SK-N-MC (cell line): ENCODE data around the gene LHX5.

Source experiments
- DNase-seq: peaks from one replicate; pipeline ENCODE4 v3.0.0-alpha.2; 2011; ENCODE audit warnings: low read depth, low spot score
- H3K27ac ChIP-seq: fragments of 200-600 bp; sonication (generic); 2 replicates; pipeline ENCODE4 v1.5.1; 2016; ENCODE audit warnings: mixed run types
- H3K36me3 ChIP-seq: fragments of 200-600 bp; sonication (generic); 2 replicates; pipeline ENCODE4 v1.6.1; 2017; ENCODE audit warnings: antibody characterized with exemption, low read length, mixed read lengths; ENCODE audit not compliant: insufficient read depth
- H3K4me3 ChIP-seq: fragments of 200-600 bp; sonication (generic); 2 replicates; pipeline ENCODE4 v1.5.1; 2016
- H3K9ac ChIP-seq: fragments of 200-600 bp; sonication (generic); 2 replicates; pipeline ENCODE4 v1.8.0; 2017; ENCODE audit warnings: mixed run types, mixed read lengths; ENCODE audit not compliant: insufficient read length
- H3K9me3 ChIP-seq: fragments of 200-600 bp; sonication (generic); 2 replicates; pipeline ENCODE4 v1.6.1; 2017; ENCODE audit warnings: low read depth, mild to moderate bottlenecking, antibody characterized with exemption, low read length, moderate library complexity, mixed read lengths
- EZH2 ChIP-seq: fragments of 200-600 bp; sonication (generic); IDR thresholded peaks from one replicate; pipeline ENCODE4 v1.6.1; 2017; ENCODE audit warnings: antibody characterized with exemption
- FOXP2 ChIP-seq: optimal IDR thresholded peaks from 2 replicates; pipeline ENCODE3; 2011; ENCODE audit warnings: mild to moderate bottlenecking, moderate library complexity; ENCODE audit not compliant: insufficient read depth; ENCODE audit errors: extremely low read length, control extremely low read depth
- POLR2AphosphoS5 ChIP-seq: IDR thresholded peaks from 2 replicates; pipeline ENCODE4 v1.6.1; 2012; ENCODE audit warnings: mild to moderate bottlenecking, low read depth, low read length, borderline replicate concordance

The LHX5 gene

GRCh38 chr12:113474635-113475436 is 3.2 kb upstream of the LHX5 start:
- no peak overlapping the region for H3K9ac ChIP-seq
- H3K27ac ChIP-seq: no peak overlapping the region
- no peaks in the 10 kb centered on the region for H3K9me3 ChIP-seq
- H3K36me3 ChIP-seq: no peaks in the 10 kb centered on the region
- DNase-seq: no peak
- H3K4me3 ChIP-seq: no peak overlapping the region
- TF ChIP-seq EZH2 (peak; percentile 84), POLR2AphosphoS5 (no peak)

DNA sequence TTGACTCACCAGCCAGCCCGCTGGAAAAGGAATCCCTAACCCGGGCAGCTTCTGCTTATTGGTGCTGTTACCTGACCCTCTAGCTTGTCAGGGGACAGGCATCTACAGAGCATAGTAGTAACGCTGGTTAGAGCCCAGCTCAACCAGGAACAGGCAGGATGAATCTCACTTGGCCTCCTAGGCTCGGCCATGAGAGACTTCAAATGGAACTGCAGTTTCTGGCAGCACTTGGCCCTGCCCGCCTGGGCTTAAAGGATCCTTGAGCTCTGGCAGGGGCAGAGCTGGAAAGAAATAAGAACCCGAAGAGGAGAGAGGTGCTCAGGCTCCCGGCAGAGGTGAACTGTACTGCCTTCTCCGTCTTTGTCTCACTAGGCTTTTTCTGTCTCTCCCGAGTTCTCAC is 2.3 kb upstream of the LHX5 start:
- H3K9me3 ChIP-seq: no peaks in the 10 kb centered on the region
- H3K36me3 ChIP-seq: no peaks in the 10 kb centered on the region
- no peak for TF ChIP-seq EZH2
- TF ChIP-seq POLR2AphosphoS5: no peak
- TF ChIP-seq FOXP2: no peak
- DNase-seq: no peak
- H3K27ac ChIP-seq: no peak overlapping the region
- no peak overlapping the region for H3K4me3 ChIP-seq
- H3K9ac ChIP-seq: no peak overlapping the region

DNA sequence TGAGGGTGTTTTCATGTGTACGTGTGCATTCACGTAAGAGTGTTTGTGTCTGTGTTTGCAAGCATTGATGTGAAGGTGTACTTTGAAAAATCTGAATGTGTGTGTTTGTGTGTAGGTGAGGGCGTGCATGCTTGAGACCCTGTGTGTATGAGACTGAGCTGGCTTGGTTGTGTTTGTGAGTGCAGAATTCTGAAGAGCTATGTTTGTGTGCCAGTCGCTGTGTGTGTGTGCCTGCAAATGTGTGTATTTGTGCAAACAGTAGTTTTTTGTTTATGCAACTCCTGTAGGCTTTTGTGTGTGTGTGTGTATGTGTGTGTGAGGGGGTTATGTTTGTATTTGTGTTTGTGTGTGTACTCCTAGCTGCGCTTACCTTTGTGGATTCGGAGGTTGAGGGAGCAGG is 1.7 kb upstream of the LHX5 start:
- TF ChIP-seq POLR2AphosphoS5: no peak

DNA sequence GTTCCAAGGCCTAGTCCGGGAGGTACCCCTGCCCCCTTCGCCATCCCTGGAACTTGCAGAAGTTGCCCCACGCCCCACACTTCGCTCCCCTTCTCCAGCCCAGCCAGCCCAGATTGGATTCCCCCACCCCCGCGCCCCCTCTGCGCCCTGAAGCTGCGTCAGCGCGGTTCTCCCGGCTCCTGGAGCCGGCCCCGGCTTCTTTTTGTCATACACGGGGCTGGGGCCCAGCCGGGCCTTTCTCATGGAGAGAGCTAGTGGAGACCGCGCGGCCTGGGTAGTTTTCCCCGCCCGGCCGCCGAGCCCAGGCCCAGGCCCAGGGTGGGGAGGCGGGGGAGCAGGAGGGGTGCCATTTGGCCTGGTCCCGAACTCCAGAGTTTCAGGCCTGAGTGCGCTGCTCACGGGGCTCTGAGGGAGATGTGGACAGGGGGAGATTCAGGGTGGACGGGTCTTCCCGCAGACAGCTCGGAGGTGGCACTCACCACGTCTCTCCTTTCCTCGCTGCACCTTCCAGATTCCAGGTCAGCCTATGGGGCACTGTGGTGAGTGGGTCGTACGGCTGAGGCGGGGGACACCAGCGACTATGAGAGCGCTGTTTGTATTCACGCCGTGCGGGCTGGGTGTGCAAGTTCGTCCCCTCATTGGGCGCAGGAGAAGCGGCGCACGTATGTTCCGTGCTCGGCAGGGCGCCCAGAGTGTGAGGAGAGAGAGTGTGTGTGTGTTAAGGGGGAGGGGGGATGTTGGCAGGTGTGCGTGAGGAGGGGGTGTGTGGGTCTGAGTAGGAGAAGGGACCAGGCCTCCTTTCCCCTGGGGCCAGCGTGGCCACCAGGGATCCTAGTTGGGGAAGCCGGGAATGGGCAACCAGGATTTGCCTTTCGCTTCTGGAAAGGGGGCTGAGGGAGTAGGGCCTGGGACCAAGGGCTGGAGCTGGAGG is 785 bp upstream of the LHX5 start:
- no peak for DNase-seq

More for the DNA sequence above, 1.7 kb upstream of the LHX5 start:
- no peak overlapping the region for H3K9ac ChIP-seq
- no peak for DNase-seq
- no peaks in the 10 kb centered on the region for H3K36me3 ChIP-seq
- H3K27ac ChIP-seq: no peak overlapping the region
- no peak overlapping the region for H3K4me3 ChIP-seq
- no peaks in the 10 kb centered on the region for H3K9me3 ChIP-seq

GRCh38 chr12:113470871-113471618 is 626 bp downstream of the LHX5 start:
- Histone ChIP-seq H3K9me3 (no peaks in the 10 kb centered on the region), H3K27ac (no peak overlapping the region), H3K36me3 (no peaks in the 10 kb centered on the region), H3K4me3 (no peak overlapping the region), H3K9ac (no peak overlapping the region)
- DNase-seq: no peak
- TF ChIP-seq POLR2AphosphoS5 (no peak), FOXP2 (no peak), EZH2 (no peak)

More for the DNA sequence above, 785 bp upstream of the LHX5 start:
- H3K9me3 ChIP-seq: no peaks in the 10 kb centered on the region
- no peak overlapping the region for H3K9ac ChIP-seq
- no peak overlapping the region for H3K27ac ChIP-seq
- no peak overlapping the region for H3K4me3 ChIP-seq
- no peaks in the 10 kb centered on the region for H3K36me3 ChIP-seq
- peak; percentile 54 for TF ChIP-seq EZH2
- TF ChIP-seq FOXP2: no peak

GRCh38 chr12:113469949-113470743 is 1.5 kb downstream of the LHX5 start:
- Histone ChIP-seq H3K9ac (no peak overlapping the region), H3K4me3 (no peak overlapping the region)
- TF ChIP-seq POLR2AphosphoS5: no peak
- no peak for TF ChIP-seq EZH2
- TF ChIP-seq FOXP2: no peak

GRCh38 chr12:113469224-113469948 is 2.3 kb downstream of the LHX5 start:
- TF ChIP-seq FOXP2 (no peak), EZH2 (no peak), POLR2AphosphoS5 (no peak)
- no peak overlapping the region for H3K4me3 ChIP-seq
- no peak overlapping the region for H3K27ac ChIP-seq
- H3K36me3 ChIP-seq: no peaks in the 10 kb centered on the region
- H3K9me3 ChIP-seq: no peaks in the 10 kb centered on the region
- DNase-seq: no peak
- no peak overlapping the region for H3K9ac ChIP-seq

More at GRCh38 chr12:113469949-113470743, 1.5 kb downstream of the LHX5 start:
- no peak for DNase-seq
- Histone ChIP-seq H3K9me3 (no peaks in the 10 kb centered on the region), H3K27ac (no peak overlapping the region), H3K36me3 (no peaks in the 10 kb centered on the region)
